HepG2 (cell line): ENCODE results near the gene SETD1A. TPM values are rescaled to one million over a fixed set of nuclear protein-coding genes. Genes with fewer than 3 reads are reported as not detected.

ENCODE experiments used
- ARNT2 ChIP-seq: sonication (generic); formaldehyde crosslinking; IDR thresholded peaks from 2 replicates; pipeline ENCODE4 v1.8.0; 2022; ENCODE audit warnings: mild to moderate bottlenecking, low read depth, missing genetic modification reagents, moderate library complexity
- ATAD3A ChIP-seq: sonication (generic); formaldehyde crosslinking; IDR thresholded peaks from 2 replicates; pipeline ENCODE4 v1.4.0; 2020; ENCODE audit warnings: missing genetic modification reagents
- ATF2 ChIP-seq: sonication (generic); formaldehyde crosslinking; IDR thresholded peaks from 2 replicates; pipeline ENCODE4 v1.4.0; 2020; ENCODE audit warnings: missing genetic modification reagents
- CHCHD3 ChIP-seq: sonication (generic); formaldehyde crosslinking; IDR thresholded peaks from 2 replicates; pipeline ENCODE4 v1.8.0; 2022; ENCODE audit warnings: mild to moderate bottlenecking, missing genetic modification reagents, moderate library complexity
- CHD2 ChIP-seq: IDR thresholded peaks from 2 replicates; pipeline ENCODE4 v1.6.1; 2011; ENCODE audit warnings: low read depth, low read length, improper control_type of control experiment
- FOXO4 ChIP-seq: sonication (generic); formaldehyde crosslinking; conservative IDR thresholded peaks from 2 replicates; pipeline ENCODE4 v1.8.1; 2023; ENCODE audit warnings: missing genetic modification reagents
- HNRNPL ChIP-seq: fragments of 200-400 bp; formaldehyde crosslinking; IDR thresholded peaks from 2 replicates; pipeline ENCODE4 v1.6.1; 2017; ENCODE audit warnings: mild to moderate bottlenecking, low read depth, low read length
- JARID2 ChIP-seq: sonication (generic); formaldehyde crosslinking; IDR thresholded peaks from 2 replicates; pipeline ENCODE4 v1.8.1; 2023; ENCODE audit warnings: missing genetic modification reagents, inconsistent platforms; ENCODE audit not compliant: insufficient replicate concordance
- MAZ ChIP-seq, 2 experiments: sonication (generic) in 1 of 2; formaldehyde crosslinking in 1 of 2; IDR thresholded peaks; 2 replicates each; pipeline versions ENCODE4 v1.5.0 to v1.6.1; 2012 to 2020; ENCODE audit warnings: low read depth in 2 of 2, mild to moderate bottlenecking in 2 of 2, borderline replicate concordance in 1 of 2, improper control_type of control experiment in 1 of 2, low read length in 1 of 2, missing genetic modification reagents in 1 of 2, moderate library complexity in 1 of 2
- NR2F2 ChIP-seq: IDR thresholded peaks from 2 replicates; pipeline ENCODE4 v1.6.1; 2012; ENCODE audit warnings: low read depth, inconsistent platforms, borderline replicate concordance
- PCBP1 ChIP-seq: fragments of 200-400 bp; formaldehyde crosslinking; IDR thresholded peaks from 2 replicates; pipeline ENCODE4 v1.6.1; 2017; ENCODE audit warnings: mild to moderate bottlenecking, low read depth, low read length, borderline replicate concordance
- RFXANK ChIP-seq: IDR thresholded peaks from 2 replicates; pipeline ENCODE4 v1.6.1; 2016
- SRF ChIP-seq: IDR thresholded peaks from 2 replicates; pipeline ENCODE4 v1.6.1; 2011; ENCODE audit warnings: mild to moderate bottlenecking, low read depth, low read length, moderate library complexity
- U2AF2 ChIP-seq: fragments of 200-400 bp; formaldehyde crosslinking; IDR thresholded peaks from 2 replicates; pipeline ENCODE4 v1.6.1; 2017; ENCODE audit warnings: low read depth, mild to moderate bottlenecking, low read length
- ZFP62 ChIP-seq: sonication (generic); formaldehyde crosslinking; IDR thresholded peaks from 2 replicates; pipeline ENCODE4 v1.4.0; 2020; ENCODE audit warnings: missing genetic modification reagents
- ZMYM2 ChIP-seq: sonication (generic); formaldehyde crosslinking; IDR thresholded peaks from 2 replicates; pipeline ENCODE4 v1.8.0; 2022; ENCODE audit warnings: mild to moderate bottlenecking, missing genetic modification reagents
- ZNF256 ChIP-seq: sonication (generic); formaldehyde crosslinking; conservative IDR thresholded peaks from 2 replicates; pipeline ENCODE4 v1.4.0; 2020; ENCODE audit warnings: missing genetic modification reagents
- ZNF280B ChIP-seq: sonication (generic); formaldehyde crosslinking; IDR thresholded peaks from 2 replicates; pipeline ENCODE4 v1.5.0; 2020; ENCODE audit warnings: missing genetic modification reagents, mild to moderate bottlenecking, borderline replicate concordance
- ZNF335 ChIP-seq: sonication (generic); formaldehyde crosslinking; IDR thresholded peaks from 2 replicates; pipeline ENCODE4 v1.4.0; 2020; ENCODE audit warnings: missing genetic modification reagents
- ZNF343 ChIP-seq: sonication (generic); formaldehyde crosslinking; IDR thresholded peaks from 2 replicates; pipeline ENCODE4 v1.4.0; 2020; ENCODE audit warnings: mild to moderate bottlenecking, missing genetic modification reagents
- ZNF550 ChIP-seq: sonication (generic); formaldehyde crosslinking; IDR thresholded peaks from 2 replicates; pipeline ENCODE4 v1.4.0; 2020; ENCODE audit warnings: mild to moderate bottlenecking, missing genetic modification reagents, borderline replicate concordance
- ZNF562 ChIP-seq: sonication (generic); formaldehyde crosslinking; IDR thresholded peaks from 2 replicates; pipeline ENCODE4 v1.8.0; 2022; ENCODE audit warnings: missing genetic modification reagents, borderline replicate concordance
- ZNF576 ChIP-seq: sonication (generic); formaldehyde crosslinking; IDR thresholded peaks from 2 replicates; pipeline ENCODE4 v1.4.0; 2020; ENCODE audit warnings: mild to moderate bottlenecking, missing genetic modification reagents
- ZNF775 ChIP-seq: sonication (generic); formaldehyde crosslinking; IDR thresholded peaks from 2 replicates; pipeline ENCODE4 v1.4.0; 2020; ENCODE audit warnings: missing genetic modification reagents, mild to moderate bottlenecking, moderate library complexity, borderline replicate concordance
- polyA plus RNA-seq, 8 experiments: library from polyadenylated mRNA; depleted of rRNA in 3 of 8; stranded (reverse) in 7 of 8; unstranded in 1 of 8; fragments of >200 nt; fragmentation: Illumina TruSeq in 4 of 8; extraction: Trizol in 4 of 8; gene quantifications; 2 replicates each; pipeline versions ENCODE4 v1.2.1 to v1.2.3, GENCODE V29; 2011 to 2016; ENCODE audit warnings: low read depth in 4 of 8, missing spikeins in 1 of 8, mixed read lengths in 1 of 8; ENCODE audit not compliant: insufficient read depth in 1 of 8
- total RNA-seq, 5 experiments: library from RNA; depleted of rRNA; stranded (reverse); fragments of >200 nt; fragmentation: Illumina TruSeq; extraction: Trizol; gene quantifications; 2 replicates each; pipeline ENCODE4 v1.2.3, GENCODE V29; 2016; ENCODE audit warnings: low read depth in 1 of 5
- TF ChIP-seq, protein P1 (sequence below): sonication (generic); formaldehyde crosslinking; IDR thresholded peaks from 2 replicates; pipeline ENCODE4 v1.8.0; 2022; ENCODE audit warnings: mild to moderate bottlenecking, missing genetic modification reagents

The SETD1A gene
- total and polyA plus RNA-seq, 2 of the 13 experiments (the other 11 are each of a cell fraction or from before 2014, with no cell fraction given), result 3.8 to 5.6 TPM

- TF ChIP-seq SRF, result no peak
- no peak; the same call in 1 of the 2 replicates for TF ChIP-seq ARNT2 (CRISPR knock-in tag)
- TF ChIP-seq NR2F2, result no peak
- TF ChIP-seq HNRNPL, result peak; percentile 94
- no peak for TF ChIP-seq ZNF775 (CRISPR knock-in tag)
- no peak for TF ChIP-seq FOXO4 (CRISPR knock-in tag)
- TF ChIP-seq U2AF2, result no peak
- no peak for TF ChIP-seq JARID2 (CRISPR knock-in tag)
- TF ChIP-seq ZNF576, result 0 out of 2 replicates have a peak, but pooled peaks have one; percentile 16
- TF ChIP-seq RFXANK, result no peak
- no peak for TF ChIP-seq PCBP1
- peak; percentile 63 for TF ChIP-seq ZNF343
- TF ChIP-seq ZMYM2, result no peak
- no peak for TF ChIP-seq ZFP62 (CRISPR knock-in tag)
- TF ChIP-seq ZNF562 (CRISPR knock-in tag), result no peak
- peak; percentile 72 for TF ChIP-seq ATF2 (CRISPR knock-in tag)
- TF ChIP-seq, protein P1, sequence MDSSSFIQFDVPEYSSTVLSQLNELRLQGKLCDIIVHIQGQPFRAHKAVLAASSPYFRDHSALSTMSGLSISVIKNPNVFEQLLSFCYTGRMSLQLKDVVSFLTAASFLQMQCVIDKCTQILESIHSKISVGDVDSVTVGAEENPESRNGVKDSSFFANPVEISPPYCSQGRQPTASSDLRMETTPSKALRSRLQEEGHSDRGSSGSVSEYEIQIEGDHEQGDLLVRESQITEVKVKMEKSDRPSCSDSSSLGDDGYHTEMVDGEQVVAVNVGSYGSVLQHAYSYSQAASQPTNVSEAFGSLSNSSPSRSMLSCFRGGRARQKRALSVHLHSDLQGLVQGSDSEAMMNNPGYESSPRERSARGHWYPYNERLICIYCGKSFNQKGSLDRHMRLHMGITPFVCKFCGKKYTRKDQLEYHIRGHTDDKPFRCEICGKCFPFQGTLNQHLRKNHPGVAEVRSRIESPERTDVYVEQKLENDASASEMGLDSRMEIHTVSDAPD (CRISPR knock-in tag), result no peak
- TF ChIP-seq ZNF335 (CRISPR knock-in tag), result no peak
- no peak for TF ChIP-seq CHD2
- TF ChIP-seq ZNF280B (CRISPR knock-in tag), result peak; percentile 29; the same call in 1 of the 2 replicates
- TF ChIP-seq ZNF550 (CRISPR knock-in tag), result no peak
- no peak for TF ChIP-seq CHCHD3 (CRISPR knock-in tag)
- no peak for TF ChIP-seq ATAD3A (CRISPR knock-in tag)
- TF ChIP-seq MAZ (IDR thresholded peaks at IDR 0.05; ENCODE audit: borderline replicate concordance, low read depth, low read length), result no peak
- TF ChIP-seq MAZ (CRISPR knock-in tag; IDR thresholded peaks at IDR 0.05; ENCODE audit: low read depth), result peak; percentile 61; the same call in 1 of the 2 replicates
- no peak for TF ChIP-seq ZNF256 (CRISPR knock-in tag)
These were observed 3.9 kb upstream of the SETD1A start (continued) for GRCh38 chr16:30953511-30954124.
